Mucosa of descending colon (tissue), 3 donors: Measurements from ENCODE around the gene ELMO1. TPM values are rescaled to one million over a fixed set of nuclear protein-coding genes. Genes with fewer than 3 reads are reported as not detected.

Experiments used
- ATAC-seq: fragments of 200-7000 bp; cut with Tn5 transposase; one replicate; pipeline ENCODE4 v1.9.1; 2020; ENCODE audit warnings: mild to moderate bottlenecking, moderate library complexity
- DNase-seq, 3 donors: peaks; one replicate each; pipeline ENCODE4 v3.0.0-alpha.2; 2020
- H3K36me3 ChIP-seq: fragments of 200-600 bp; one replicate; pipeline ENCODE4 v1.8.0; 2021; ENCODE audit warnings: low read depth, mild to moderate bottlenecking
- H3K4me1 ChIP-seq: fragments of 200-600 bp; one replicate; pipeline ENCODE4 v1.8.0; 2021; ENCODE audit warnings: low read depth, mild to moderate bottlenecking
- H3K4me3 ChIP-seq: fragments of 200-600 bp; one replicate; pipeline ENCODE4 v1.8.0; 2021; ENCODE audit warnings: mild to moderate bottlenecking
- H3K9me3 ChIP-seq: fragments of 200-600 bp; one replicate; pipeline ENCODE4 v1.8.0; 2021; ENCODE audit warnings: mild to moderate bottlenecking
- intact Hi-C, 2 donors: fragments of 100-400 bp; cut with DNase I in 1 of 2; cut with micrococcal nuclease in 1 of 2; formaldehyde crosslinking; loops; one replicate each; pipeline versions ENCODE4 v1.11.0 to v1.11.1; 2022; cut with DNase I, micrococcal nuclease
- total RNA-seq, 3 donors: library from RNA; stranded (reverse); fragmentation: NEBNext Ultra II Directional in 2 of 3; extraction: Animal tissue kit (Norgen Biotek cat#: 25700) in 2 of 3; gene quantifications; one replicate each; pipeline versions ENCODE4 v1.2.1 to v1.2.4, GENCODE V29; 2021 to 2023
- TF ChIP-seq, protein P1 (sequence below): fragments of 200-600 bp; IDR thresholded peaks from one replicate; pipeline ENCODE4 v1.8.0; 2022; ENCODE audit warnings: antibody characterized with exemption, mild to moderate bottlenecking
- donor health status: DM: no; HTN: no; CAD: no; lungs with moderate emphysema.
- donor health status: DM: no; HTN: no; CAD: no.
- donor health status: DM: no; HTN: yes; CAD: no.

The ELMO1 gene
- total RNA-seq, 3 donors from 2014 or later = 9.7 to 27.2 (median 18.2) TPM

DNA sequence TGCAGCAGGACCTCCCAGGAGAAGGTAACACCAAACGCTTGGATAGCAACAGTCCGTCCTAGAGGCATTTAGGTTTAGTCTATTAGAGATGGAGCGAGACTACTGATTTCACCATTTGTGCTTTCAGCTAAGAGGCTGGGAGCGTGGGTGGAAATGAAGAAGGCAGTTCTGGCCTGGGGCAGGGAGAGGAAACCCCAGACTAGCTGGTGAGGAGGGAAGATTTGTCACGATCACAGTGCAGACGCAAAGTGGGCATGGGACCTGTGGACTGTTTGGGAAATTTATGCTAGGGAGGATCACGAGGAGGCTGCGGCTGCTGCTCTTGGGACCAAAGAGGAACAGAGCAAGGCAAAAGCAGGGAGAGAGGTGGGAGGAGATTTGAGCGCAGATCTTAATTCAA lies 594.0 kb downstream of the ELMO1 start:
- Histone ChIP-seq H3K36me3 (no peaks in the 10 kb centered on the region), H3K9me3 (no peaks in the 10 kb centered on the region), H3K4me1 (no peaks in the 10 kb centered on the region), H3K4me3 (no peak overlapping the region)
- no peak for ATAC-seq
- TF ChIP-seq, protein P1, sequence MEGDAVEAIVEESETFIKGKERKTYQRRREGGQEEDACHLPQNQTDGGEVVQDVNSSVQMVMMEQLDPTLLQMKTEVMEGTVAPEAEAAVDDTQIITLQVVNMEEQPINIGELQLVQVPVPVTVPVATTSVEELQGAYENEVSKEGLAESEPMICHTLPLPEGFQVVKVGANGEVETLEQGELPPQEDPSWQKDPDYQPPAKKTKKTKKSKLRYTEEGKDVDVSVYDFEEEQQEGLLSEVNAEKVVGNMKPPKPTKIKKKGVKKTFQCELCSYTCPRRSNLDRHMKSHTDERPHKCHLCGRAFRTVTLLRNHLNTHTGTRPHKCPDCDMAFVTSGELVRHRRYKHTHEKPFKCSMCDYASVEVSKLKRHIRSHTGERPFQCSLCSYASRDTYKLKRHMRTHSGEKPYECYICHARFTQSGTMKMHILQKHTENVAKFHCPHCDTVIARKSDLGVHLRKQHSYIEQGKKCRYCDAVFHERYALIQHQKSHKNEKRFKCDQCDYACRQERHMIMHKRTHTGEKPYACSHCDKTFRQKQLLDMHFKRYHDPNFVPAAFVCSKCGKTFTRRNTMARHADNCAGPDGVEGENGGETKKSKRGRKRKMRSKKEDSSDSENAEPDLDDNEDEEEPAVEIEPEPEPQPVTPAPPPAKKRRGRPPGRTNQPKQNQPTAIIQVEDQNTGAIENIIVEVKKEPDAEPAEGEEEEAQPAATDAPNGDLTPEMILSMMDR = no peak
- intact Hi-C loops = no loop called here
- no peak for DNase-seq

DNA sequence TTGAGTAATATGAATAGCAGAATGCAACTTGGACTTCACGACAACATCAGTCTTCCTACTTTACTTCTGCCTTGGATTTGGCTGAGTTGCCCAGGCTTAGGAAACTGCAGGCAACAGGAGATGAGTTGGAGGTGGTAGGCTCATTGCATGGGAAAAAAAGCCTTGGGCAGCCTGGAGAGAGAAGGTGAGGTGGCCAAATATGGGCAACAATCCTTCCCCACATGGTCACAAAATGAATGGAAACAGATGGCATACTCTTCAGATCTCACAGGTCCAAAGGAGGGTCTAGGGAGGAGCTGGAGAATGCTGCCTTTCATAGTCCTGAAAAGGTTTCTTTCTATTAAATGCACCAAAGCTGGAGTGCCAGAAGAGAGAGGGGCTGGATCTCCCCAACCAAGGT lies 595.7 kb downstream of the ELMO1 start:
- no peak for ATAC-seq
- no peaks in the 10 kb centered on the region for H3K4me1 ChIP-seq

DNA sequence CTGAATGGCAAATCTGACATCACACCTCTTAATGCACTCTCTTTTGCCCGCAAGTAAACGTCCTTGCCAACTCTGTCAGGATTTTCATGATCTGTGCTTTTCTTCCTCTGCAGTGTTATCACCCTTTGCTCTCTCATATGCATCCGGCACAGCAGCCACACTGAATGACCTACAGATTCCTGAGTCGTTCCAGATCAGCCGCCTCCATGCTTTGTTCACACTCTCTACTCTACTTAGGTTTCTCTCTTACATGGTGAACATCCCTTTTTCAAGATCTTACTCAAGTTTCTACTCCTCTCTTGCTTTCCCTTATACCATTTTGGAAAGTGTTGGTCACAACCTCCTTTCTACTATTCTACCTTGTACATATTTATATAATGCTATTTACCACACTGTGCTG lies 596.6 kb downstream of the ELMO1 start:
- peaks cover 14% of the 10 kb centered on the region for H3K9me3 ChIP-seq
- no peaks in the 10 kb centered on the region for H3K4me1 ChIP-seq
- H3K4me3 ChIP-seq = no peak overlapping the region
- TF ChIP-seq, protein P1 = no peak
- DNase-seq (no peak), ATAC-seq (no peak)
- H3K36me3 ChIP-seq = no peaks in the 10 kb centered on the region
- intact Hi-C loops = no loop called here

More for the DNA sequence above, 595.7 kb downstream of the ELMO1 start:
- Histone ChIP-seq H3K4me3 (no peak overlapping the region), H3K9me3 (peaks cover 8% of the 10 kb centered on the region), H3K36me3 (no peaks in the 10 kb centered on the region)
- TF ChIP-seq, protein P1 = no peak
- no peak for DNase-seq
- intact Hi-C loops = no loop called here

DNA sequence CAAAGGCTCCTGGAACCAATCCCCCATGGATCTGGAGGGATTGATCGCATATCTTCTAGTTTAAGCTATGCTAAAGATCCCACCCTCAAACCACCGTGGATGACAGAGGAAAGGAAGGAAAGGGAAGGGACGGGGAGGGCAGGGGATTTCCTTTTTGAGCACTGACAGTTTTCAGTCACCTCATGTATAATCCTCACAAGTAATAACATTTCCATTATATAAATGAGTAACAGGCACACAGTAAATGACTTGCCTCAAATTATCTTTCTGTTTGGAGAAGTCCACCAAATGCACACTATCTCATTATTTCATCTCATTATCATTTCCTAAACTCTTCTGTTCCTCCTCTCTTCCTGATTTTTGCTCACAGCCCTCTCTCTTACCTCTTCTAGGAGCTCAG lies 597.3 kb downstream of the ELMO1 start:
- intact Hi-C loops = no loop called here
- peaks cover 14% of the 10 kb centered on the region for H3K9me3 ChIP-seq
- TF ChIP-seq, protein P1 = no peak
- DNase-seq (no peak), ATAC-seq (no peak)
- H3K4me1 ChIP-seq = no peaks in the 10 kb centered on the region
- H3K4me3 ChIP-seq = no peak overlapping the region
- H3K36me3 ChIP-seq = no peaks in the 10 kb centered on the region

DNA sequence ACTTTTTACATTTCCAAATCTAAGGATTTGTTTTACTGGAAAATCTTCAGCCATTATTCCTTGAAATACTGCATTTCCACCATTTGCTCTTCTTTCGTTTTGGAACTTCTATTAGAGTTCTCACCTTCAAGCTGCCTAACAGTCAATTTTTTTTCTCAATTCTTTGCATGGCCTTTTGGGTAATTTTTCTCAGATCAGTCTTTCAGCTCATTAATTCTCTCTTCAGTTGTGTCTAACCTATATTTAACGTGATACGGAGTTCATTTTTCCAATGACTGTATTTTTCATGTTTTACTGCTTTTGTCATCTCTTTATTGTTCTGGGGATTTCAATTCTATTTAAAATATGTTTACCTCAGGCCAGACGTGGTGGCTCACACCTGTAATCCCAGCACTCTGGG lies 600.7 kb downstream of the ELMO1 start:
- Histone ChIP-seq H3K4me1 (no peaks in the 10 kb centered on the region), H3K9me3 (peaks cover 14% of the 10 kb centered on the region), H3K4me3 (no peak overlapping the region), H3K36me3 (no peaks in the 10 kb centered on the region)
- DNase-seq (no peak), ATAC-seq (no peak)
- intact Hi-C loops = no loop called here
- TF ChIP-seq, protein P1 = no peak

DNA sequence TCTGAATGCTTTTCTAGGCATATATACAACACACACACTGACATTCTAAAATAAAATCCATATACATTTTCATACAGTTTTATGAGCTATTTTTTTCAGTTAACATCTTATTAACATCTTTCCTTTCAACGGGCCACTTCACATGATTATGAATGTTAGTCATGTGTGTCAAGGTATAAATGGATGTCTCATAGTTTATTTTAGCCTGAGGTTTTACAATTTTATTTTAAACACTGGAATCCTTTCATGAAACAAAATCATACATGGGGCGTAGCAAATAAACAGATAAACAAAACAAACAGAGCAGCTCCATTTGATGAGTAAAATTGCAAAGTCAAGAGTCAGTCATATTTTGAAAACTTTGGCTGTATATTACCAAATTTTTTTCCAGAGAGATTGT lies 604.3 kb downstream of the ELMO1 start:
- intact Hi-C loops = no loop called here
- no peaks in the 10 kb centered on the region for H3K36me3 ChIP-seq
- DNase-seq (no peak), ATAC-seq (no peak)
- TF ChIP-seq, protein P1 = no peak
- H3K9me3 ChIP-seq = peaks cover 14% of the 10 kb centered on the region
- no peaks in the 10 kb centered on the region for H3K4me1 ChIP-seq
- H3K4me3 ChIP-seq = no peak overlapping the region
